Tibial nerve (tissue), 3 donors: ENCODE measurements around the gene FAHD1.

Experiments used
- POLR2A ChIP-seq, 2 donors: fragments of 450-650 bp; IDR thresholded peaks; one replicate each; pipeline ENCODE4 v1.6.1; 2017; ENCODE audit warnings: antibody characterized with exemption in 2 of 2, mild to moderate bottlenecking in 2 of 2, moderate library complexity in 2 of 2
- TF ChIP-seq, protein P1 (sequence below), 5 experiments: fragments of 200-600 bp in 3 of 5; fragments of 450-650 bp in 2 of 5; sonication (generic) in 3 of 5; IDR thresholded peaks; one replicate each; pipeline ENCODE4 v1.5.1; 2016 to 2019; ENCODE audit warnings: antibody characterized with exemption in 5 of 5, mild to moderate bottlenecking in 3 of 5, moderate library complexity in 2 of 5

- TF ChIP-seq, protein P1, sequence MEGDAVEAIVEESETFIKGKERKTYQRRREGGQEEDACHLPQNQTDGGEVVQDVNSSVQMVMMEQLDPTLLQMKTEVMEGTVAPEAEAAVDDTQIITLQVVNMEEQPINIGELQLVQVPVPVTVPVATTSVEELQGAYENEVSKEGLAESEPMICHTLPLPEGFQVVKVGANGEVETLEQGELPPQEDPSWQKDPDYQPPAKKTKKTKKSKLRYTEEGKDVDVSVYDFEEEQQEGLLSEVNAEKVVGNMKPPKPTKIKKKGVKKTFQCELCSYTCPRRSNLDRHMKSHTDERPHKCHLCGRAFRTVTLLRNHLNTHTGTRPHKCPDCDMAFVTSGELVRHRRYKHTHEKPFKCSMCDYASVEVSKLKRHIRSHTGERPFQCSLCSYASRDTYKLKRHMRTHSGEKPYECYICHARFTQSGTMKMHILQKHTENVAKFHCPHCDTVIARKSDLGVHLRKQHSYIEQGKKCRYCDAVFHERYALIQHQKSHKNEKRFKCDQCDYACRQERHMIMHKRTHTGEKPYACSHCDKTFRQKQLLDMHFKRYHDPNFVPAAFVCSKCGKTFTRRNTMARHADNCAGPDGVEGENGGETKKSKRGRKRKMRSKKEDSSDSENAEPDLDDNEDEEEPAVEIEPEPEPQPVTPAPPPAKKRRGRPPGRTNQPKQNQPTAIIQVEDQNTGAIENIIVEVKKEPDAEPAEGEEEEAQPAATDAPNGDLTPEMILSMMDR (IDR thresholded peaks at IDR 0.05): no peak
- no peak for TF ChIP-seq POLR2A (IDR thresholded peaks at IDR 0.05)
These were observed 36.8 kb upstream of the FAHD1 start for GRCh38 chr16:1790261-1790610.
